K562 (cell line): ENCODE results near the gene TNF. TPM values are rescaled to one million over a fixed set of nuclear protein-coding genes. Genes with fewer than 3 reads are reported as not detected.

Experiments
- CBFA2T2 ChIP-seq: fragments of 450-650 bp; conservative IDR thresholded peaks from 2 replicates; pipeline ENCODE4 v1.6.1; 2017; ENCODE audit warnings: mild to moderate bottlenecking
- CBX1 ChIP-seq: sonication (generic); IDR thresholded peaks from 2 replicates; pipeline ENCODE4 v1.6.1; 2016; ENCODE audit warnings: antibody characterized with exemption, low read depth, mild to moderate bottlenecking
- CBX2 ChIP-seq: fragments of 200-600 bp; sonication (generic); IDR thresholded peaks from one replicate; pipeline ENCODE4 v1.6.1; 2012; ENCODE audit warnings: mild to moderate bottlenecking, low read length, inconsistent platforms; ENCODE audit not compliant: insufficient read depth, poor library complexity, severe bottlenecking
- DPF2 ChIP-seq: fragments of 450-650 bp; IDR thresholded peaks from 2 replicates; pipeline ENCODE4 v1.6.1; 2016
- EGR1 ChIP-seq: fragments of 450-650 bp; conservative IDR thresholded peaks from 2 replicates; pipeline ENCODE4 v1.6.1; 2017; ENCODE audit warnings: mild to moderate bottlenecking
- HNRNPL ChIP-seq: fragments of 200-400 bp; formaldehyde crosslinking; IDR thresholded peaks from 2 replicates; pipeline ENCODE4 v1.6.1; 2017; ENCODE audit warnings: low read depth, mild to moderate bottlenecking, low read length
- KLF13 ChIP-seq: fragments of 450-650 bp; IDR thresholded peaks from 2 replicates; pipeline ENCODE4 v1.6.1; 2016; ENCODE audit warnings: missing genetic modification characterization, low read depth, mild to moderate bottlenecking, missing compliant biosample characterization, moderate library complexity, borderline replicate concordance
- RBM17 ChIP-seq: fragments of 200-400 bp; formaldehyde crosslinking; IDR thresholded peaks from 2 replicates; pipeline ENCODE4 v1.6.1; 2017; ENCODE audit warnings: low read depth, mild to moderate bottlenecking, low read length, borderline replicate concordance
- SMAD2 ChIP-seq: fragments of 150-350 bp; IDR thresholded peaks from 2 replicates; pipeline ENCODE4 v1.6.1; 2014; ENCODE audit warnings: low read depth, mild to moderate bottlenecking, low read length
- TAF15 ChIP-seq: fragments of 200-400 bp; formaldehyde crosslinking; IDR thresholded peaks from 2 replicates; pipeline ENCODE4 v1.6.1; 2017; ENCODE audit warnings: mild to moderate bottlenecking, low read depth, low read length, moderate library complexity
- TAL1 ChIP-seq: fragments of 450-650 bp; IDR thresholded peaks from 2 replicates; pipeline ENCODE4 v1.6.1; 2016; ENCODE audit warnings: mild to moderate bottlenecking
- ZNF165 ChIP-seq: fragments of 250-450 bp; sonication (Bioruptor Pico); IDR thresholded peaks from 2 replicates; pipeline ENCODE4 v1.4.0; 2020; ENCODE audit warnings: borderline replicate concordance
- ZNF23 ChIP-seq: fragments of 250-450 bp; sonication (Bioruptor Pico); IDR thresholded peaks from 2 replicates; pipeline ENCODE4 v1.4.0; 2020; ENCODE audit warnings: mild to moderate bottlenecking
- ZNF354B ChIP-seq: fragments of 250-450 bp; sonication (Bioruptor Pico); IDR thresholded peaks from 2 replicates; pipeline ENCODE4 v1.4.0; 2020
- polyA plus RNA-seq, 8 experiments: library from polyadenylated mRNA; depleted of rRNA in 4 of 8; stranded (reverse) in 5 of 8; unstranded in 3 of 8; fragments of >200 nt; fragmentation: Nextera tagmentation in 2 of 8; fragmentation: Illumina TruSeq in 1 of 8; extraction: Ambion mirVana in 2 of 8; extraction: Trizol in 1 of 8; gene quantifications; 2 replicates each; pipeline versions ENCODE4 v1.2.1 to v1.2.3, GENCODE V29; 2011 to 2014; ENCODE audit warnings: inconsistent platforms in 1 of 8, missing spikeins in 1 of 8
- total RNA-seq, 7 experiments: library from RNA; depleted of rRNA in 6 of 7; stranded (reverse); fragments of >200 nt in 6 of 7; fragmentation: Illumina TruSeq in 2 of 7; extraction: Trizol in 2 of 7; gene quantifications; 2 replicates each; pipeline versions ENCODE4 v1.2.1 to v1.2.3, GENCODE V29; 2011 to 2021; ENCODE audit warnings: low replicate concordance in 1 of 7
- TF ChIP-seq, protein P1 (sequence below): sonication (generic); formaldehyde crosslinking; IDR thresholded peaks from 2 replicates; pipeline ENCODE4 v1.8.1; 2023; ENCODE audit warnings: mild to moderate bottlenecking, missing genetic modification reagents, moderate library complexity
- TF ChIP-seq, protein P2 (sequence below): fragments of 250-450 bp; sonication (Bioruptor Pico); IDR thresholded peaks from 2 replicates; pipeline ENCODE4 v1.4.0; 2020; ENCODE audit warnings: borderline replicate concordance
- TF ChIP-seq, protein P3 (sequence below): fragments of 250-450 bp; sonication (Bioruptor Pico); IDR thresholded peaks from 2 replicates; pipeline ENCODE4 v1.9.0; 2021; ENCODE audit warnings: mild to moderate bottlenecking, inconsistent platforms
- TF ChIP-seq, protein P4 (sequence below): fragments of 450-650 bp; formaldehyde crosslinking; IDR thresholded peaks from 2 replicates; pipeline ENCODE4 v1.4.0; 2022; ENCODE audit warnings: missing genetic modification characterization
- TF ChIP-seq, protein P5 (sequence below): fragments of 450-650 bp; IDR thresholded peaks from 2 replicates; pipeline ENCODE4 v1.6.1; 2016; ENCODE audit warnings: borderline replicate concordance

The TNF gene
- total and polyA plus RNA-seq, 9 of the 15 experiments (the other 6 are each of a cell fraction or from before 2014, with no cell fraction given), result 0.08 to 0.40 TPM; not detected in 7

DNA sequence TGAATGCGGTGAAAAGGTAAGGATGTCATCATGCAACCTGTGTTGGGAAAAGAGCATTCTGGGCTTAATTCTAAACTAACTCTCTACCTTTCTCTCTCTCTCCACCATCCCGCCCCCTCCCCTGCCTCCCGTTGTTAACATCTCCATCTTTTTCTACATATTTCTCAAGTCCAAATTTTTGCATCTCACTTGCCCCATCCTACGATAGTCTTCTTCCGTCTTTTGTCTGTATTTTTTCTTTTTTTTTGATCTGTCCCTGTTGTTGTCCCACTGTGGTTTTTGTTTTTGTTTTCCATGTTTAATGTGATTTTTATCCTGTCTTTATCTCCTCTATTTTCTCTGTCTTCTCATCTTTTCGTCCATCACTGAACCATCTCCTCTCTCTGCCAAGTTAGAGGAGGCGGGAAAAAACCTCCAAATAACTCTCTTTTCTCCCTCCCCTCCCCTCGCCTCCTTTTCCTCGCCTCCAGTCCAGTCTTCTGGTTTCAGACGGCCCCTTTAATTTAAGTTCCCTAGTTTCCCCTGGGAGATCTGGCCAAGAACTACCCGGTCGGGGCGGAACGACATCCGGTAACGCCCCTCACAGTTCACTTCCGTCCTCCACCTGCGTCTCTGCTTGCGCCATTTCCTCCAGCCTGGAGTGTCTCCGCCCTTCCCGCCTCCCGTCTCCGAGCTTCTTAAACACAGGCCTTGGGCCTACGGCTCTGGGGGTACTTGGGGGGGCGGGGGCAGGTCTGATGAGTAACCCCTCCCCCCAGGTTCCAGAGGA lies 28.2 kb upstream of the TNF start, which contains the start of gene NFKBIL1 (continued):
- TF ChIP-seq HNRNPL (no peak), CBX2 (no peak), RBM17 (no peak), EGR1 (peak; percentile 63), ZNF354B (0 out of 2 replicates have a peak, but pooled peaks have one; percentile 28), KLF13 (peak; percentile 85), ZNF23 (CRISPR knock-in tag) (no peak), DPF2 (peak; percentile 69), TAL1 (no peak; the same call in 1 of the 2 replicates), ZNF165 (no peak), CBFA2T2 (no peak), TAF15 (no peak), CBX1 (no peak), SMAD2 (no peak)
- TF ChIP-seq, protein P1, sequence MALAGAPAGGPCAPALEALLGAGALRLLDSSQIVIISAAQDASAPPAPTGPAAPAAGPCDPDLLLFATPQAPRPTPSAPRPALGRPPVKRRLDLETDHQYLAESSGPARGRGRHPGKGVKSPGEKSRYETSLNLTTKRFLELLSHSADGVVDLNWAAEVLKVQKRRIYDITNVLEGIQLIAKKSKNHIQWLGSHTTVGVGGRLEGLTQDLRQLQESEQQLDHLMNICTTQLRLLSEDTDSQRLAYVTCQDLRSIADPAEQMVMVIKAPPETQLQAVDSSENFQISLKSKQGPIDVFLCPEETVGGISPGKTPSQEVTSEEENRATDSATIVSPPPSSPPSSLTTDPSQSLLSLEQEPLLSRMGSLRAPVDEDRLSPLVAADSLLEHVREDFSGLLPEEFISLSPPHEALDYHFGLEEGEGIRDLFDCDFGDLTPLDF (CRISPR knock-in tag), result no peak
- TF ChIP-seq, protein P2, sequence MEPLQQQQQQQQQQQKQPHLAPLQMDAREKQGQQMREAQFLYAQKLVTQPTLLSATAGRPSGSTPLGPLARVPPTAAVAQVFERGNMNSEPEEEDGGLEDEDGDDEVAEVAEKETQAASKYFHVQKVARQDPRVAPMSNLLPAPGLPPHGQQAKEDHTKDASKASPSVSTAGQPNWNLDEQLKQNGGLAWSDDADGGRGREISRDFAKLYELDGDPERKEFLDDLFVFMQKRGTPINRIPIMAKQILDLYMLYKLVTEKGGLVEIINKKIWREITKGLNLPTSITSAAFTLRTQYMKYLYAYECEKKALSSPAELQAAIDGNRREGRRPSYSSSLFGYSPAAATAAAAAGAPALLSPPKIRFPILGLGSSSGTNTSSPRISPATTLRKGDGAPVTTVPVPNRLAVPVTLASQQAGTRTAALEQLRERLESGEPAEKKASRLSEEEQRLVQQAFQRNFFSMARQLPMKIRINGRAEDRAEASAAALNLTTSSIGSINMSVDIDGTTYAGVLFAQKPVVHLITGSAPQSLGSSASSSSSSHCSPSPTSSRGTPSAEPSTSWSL (CRISPR knock-in tag), result no peak
- TF ChIP-seq, protein P3, sequence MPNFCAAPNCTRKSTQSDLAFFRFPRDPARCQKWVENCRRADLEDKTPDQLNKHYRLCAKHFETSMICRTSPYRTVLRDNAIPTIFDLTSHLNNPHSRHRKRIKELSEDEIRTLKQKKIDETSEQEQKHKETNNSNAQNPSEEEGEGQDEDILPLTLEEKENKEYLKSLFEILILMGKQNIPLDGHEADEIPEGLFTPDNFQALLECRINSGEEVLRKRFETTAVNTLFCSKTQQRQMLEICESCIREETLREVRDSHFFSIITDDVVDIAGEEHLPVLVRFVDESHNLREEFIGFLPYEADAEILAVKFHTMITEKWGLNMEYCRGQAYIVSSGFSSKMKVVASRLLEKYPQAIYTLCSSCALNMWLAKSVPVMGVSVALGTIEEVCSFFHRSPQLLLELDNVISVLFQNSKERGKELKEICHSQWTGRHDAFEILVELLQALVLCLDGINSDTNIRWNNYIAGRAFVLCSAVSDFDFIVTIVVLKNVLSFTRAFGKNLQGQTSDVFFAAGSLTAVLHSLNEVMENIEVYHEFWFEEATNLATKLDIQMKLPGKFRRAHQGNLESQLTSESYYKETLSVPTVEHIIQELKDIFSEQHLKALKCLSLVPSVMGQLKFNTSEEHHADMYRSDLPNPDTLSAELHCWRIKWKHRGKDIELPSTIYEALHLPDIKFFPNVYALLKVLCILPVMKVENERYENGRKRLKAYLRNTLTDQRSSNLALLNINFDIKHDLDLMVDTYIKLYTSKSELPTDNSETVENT (CRISPR knock-in tag), result no peak
- TF ChIP-seq, protein P4, sequence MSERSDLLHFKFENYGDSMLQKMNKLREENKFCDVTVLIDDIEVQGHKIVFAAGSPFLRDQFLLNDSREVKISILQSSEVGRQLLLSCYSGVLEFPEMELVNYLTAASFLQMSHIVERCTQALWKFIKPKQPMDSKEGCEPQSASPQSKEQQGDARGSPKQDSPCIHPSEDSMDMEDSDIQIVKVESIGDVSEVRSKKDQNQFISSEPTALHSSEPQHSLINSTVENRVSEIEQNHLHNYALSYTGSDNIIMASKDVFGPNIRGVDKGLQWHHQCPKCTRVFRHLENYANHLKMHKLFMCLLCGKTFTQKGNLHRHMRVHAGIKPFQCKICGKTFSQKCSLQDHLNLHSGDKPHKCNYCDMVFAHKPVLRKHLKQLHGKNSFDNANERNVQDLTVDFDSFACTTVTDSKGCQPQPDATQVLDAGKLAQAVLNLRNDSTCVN (CRISPR knock-in tag), result peak; percentile 72; the same call in 1 of the 2 replicates
- TF ChIP-seq, protein P5, sequence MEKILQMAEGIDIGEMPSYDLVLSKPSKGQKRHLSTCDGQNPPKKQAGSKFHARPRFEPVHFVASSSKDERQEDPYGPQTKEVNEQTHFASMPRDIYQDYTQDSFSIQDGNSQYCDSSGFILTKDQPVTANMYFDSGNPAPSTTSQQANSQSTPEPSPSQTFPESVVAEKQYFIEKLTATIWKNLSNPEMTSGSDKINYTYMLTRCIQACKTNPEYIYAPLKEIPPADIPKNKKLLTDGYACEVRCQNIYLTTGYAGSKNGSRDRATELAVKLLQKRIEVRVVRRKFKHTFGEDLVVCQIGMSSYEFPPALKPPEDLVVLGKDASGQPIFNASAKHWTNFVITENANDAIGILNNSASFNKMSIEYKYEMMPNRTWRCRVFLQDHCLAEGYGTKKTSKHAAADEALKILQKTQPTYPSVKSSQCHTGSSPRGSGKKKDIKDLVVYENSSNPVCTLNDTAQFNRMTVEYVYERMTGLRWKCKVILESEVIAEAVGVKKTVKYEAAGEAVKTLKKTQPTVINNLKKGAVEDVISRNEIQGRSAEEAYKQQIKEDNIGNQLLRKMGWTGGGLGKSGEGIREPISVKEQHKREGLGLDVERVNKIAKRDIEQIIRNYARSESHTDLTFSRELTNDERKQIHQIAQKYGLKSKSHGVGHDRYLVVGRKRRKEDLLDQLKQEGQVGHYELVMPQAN, result peak; percentile 79
